DMS114 treated with DMSO at 0.1 percent for 48 hours (cell line): ENCODE results near the gene VSIG10L.

ENCODE experiments used
- DNase-seq: peaks from one replicate; lab custom pipeline; 2025; ENCODE audit not compliant: unreplicated experiment; lab: John Stamatoyannopoulos, UW

The VSIG10L gene

GRCh38 chr19:51339313-51339686 is 2.6 kb downstream of the VSIG10L start:
- peak; percentile 58 for DNase-seq

- peak; percentile 57 for DNase-seq
Measured at GRCh38 chr19:51338563-51339312, 3.2 kb downstream of the VSIG10L start.

GRCh38 chr19:51337861-51338562 is 3.9 kb downstream of the VSIG10L start:
- no peak for DNase-seq

GRCh38 chr19:51337141-51337860 is 4.6 kb downstream of the VSIG10L start:
- DNase-seq, result no peak

GRCh38 chr19:51333836-51334460 is 8.0 kb downstream of the VSIG10L start:
- no peak for DNase-seq

GRCh38 chr19:51331716-51332115 is 10.2 kb downstream of the VSIG10L start:
- DNase-seq, result no peak

GRCh38 chr19:51331193-51331592 is 10.7 kb downstream of the VSIG10L start:
- no peak for DNase-seq

GRCh38 chr19:51330366-51330765 is 11.6 kb downstream of the VSIG10L start:
- DNase-seq, result no peak

- DNase-seq, result no peak
Measured at GRCh38 chr19:51329411-51329810, 12.5 kb downstream of the VSIG10L start.

- no peak for DNase-seq
Measured at GRCh38 chr19:51327066-51328001, 14.6 kb downstream of the VSIG10L start.

GRCh38 chr19:51326216-51327065 is 15.5 kb downstream of the VSIG10L start:
- DNase-seq, result no peak

GRCh38 chr19:51325161-51325976 is 16.6 kb downstream of the VSIG10L start:
- no peak for DNase-seq

GRCh38 chr19:51324167-51324481 is 17.8 kb downstream of the VSIG10L start:
- DNase-seq, result no peak

GRCh38 chr19:51323481-51324166 is 18.3 kb downstream of the VSIG10L start:
- no peak for DNase-seq

- no peak for DNase-seq
Measured at GRCh38 chr19:51321799-51322198, 20.1 kb downstream of the VSIG10L start.

GRCh38 chr19:51320280-51320657 is 21.7 kb downstream of the VSIG10L start:
- no peak for DNase-seq

GRCh38 chr19:51319649-51320279 is 22.2 kb downstream of the VSIG10L start:
- no peak for DNase-seq
